Measurements from ENCODE around the gene PPP2R5E.

DNA sequence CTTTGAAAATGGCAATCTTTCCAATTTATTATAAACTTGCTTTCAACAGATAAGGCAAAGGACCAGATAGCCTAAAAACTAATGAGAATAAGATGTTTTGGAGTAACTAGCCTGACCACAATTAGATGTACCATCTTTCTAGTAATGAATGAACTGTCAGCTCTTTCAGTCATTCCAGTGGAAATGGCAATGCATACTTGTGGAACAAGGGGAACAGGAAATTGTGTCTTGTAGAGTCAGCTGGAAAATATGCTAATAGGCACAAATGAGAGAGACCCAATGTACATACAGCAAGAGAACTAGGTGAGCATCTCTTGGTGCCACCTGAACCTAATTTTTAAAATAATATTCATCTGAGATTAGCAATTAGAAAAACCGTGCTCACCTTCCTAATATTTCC lies 148.3 kb downstream of the PPP2R5E start:
- TF ChIP-seq CTCF (conservative IDR thresholded peaks at IDR 0.05 in 1 of 2, IDR thresholded peaks at IDR 0.05 in 1 of 2; ENCODE audit: extremely low read depth in 1 of 2, insufficient read depth in 1 of 2, low read depth in 1 of 2, low read length in 2 of 2) (no peak), EZH2 (IDR thresholded peaks at IDR 0.05; ENCODE audit: borderline replicate concordance, low read length) (no peak)
